Right lobe of liver (tissue), 4 donors: ENCODE measurements around the gene TRIM69.

Source experiments
- CTCF ChIP-seq, 4 donors: fragments of 200-600 bp in 3 of 4; fragments of 450-650 bp in 1 of 4; IDR thresholded peaks; one replicate each; pipeline versions ENCODE4 v1.5.1 to v1.8.0; 2016 to 2022; ENCODE audit warnings: antibody characterized with exemption in 4 of 4, mild to moderate bottlenecking in 2 of 4
- POLR2A ChIP-seq: fragments of 450-650 bp; IDR thresholded peaks from one replicate; pipeline ENCODE4 v1.6.1; 2017; ENCODE audit warnings: antibody characterized with exemption, mild to moderate bottlenecking
- donor health status: DM: no; HTN: no; CAD: no.
- donor health status: DM: no; HTN: no; CAD: no.
- donor health status: DM: no; HTN: yes; CAD: no.

- TF ChIP-seq CTCF (IDR thresholded peaks at IDR 0.05) (peak; percentile 57 to 80 (median 68)), POLR2A (no peak)
Observed at GRCh38 chr15:44738340-44738984, 2.1 kb downstream of the TRIM69 start.
